Gastrocnemius medialis (tissue), 4 donors: Measurements from ENCODE around the gene TTC31.

Source experiments
- CTCF ChIP-seq, 5 experiments: fragments of 450-650 bp in 3 of 5; fragments of 200-600 bp in 2 of 5; sonication (generic) in 2 of 5; IDR thresholded peaks in 4 of 5; conservative IDR thresholded peaks in 1 of 5; 1 replicate in 4 of 5; 2 replicates in 1 of 5; pipeline ENCODE4 v1.5.1; 2016 to 2019; ENCODE audit warnings: antibody characterized with exemption in 5 of 5, mild to moderate bottlenecking in 3 of 5, moderate library complexity in 3 of 5
- POLR2A ChIP-seq, 2 donors: fragments of 450-650 bp; IDR thresholded peaks; one replicate each; pipeline ENCODE4 v1.6.1; 2017; ENCODE audit warnings: antibody characterized with exemption in 2 of 2, mild to moderate bottlenecking in 2 of 2, moderate library complexity in 2 of 2

GRCh38 chr2:74511104-74511989 lies 28.5 kb downstream of the TTC31 start:
- TF ChIP-seq CTCF (IDR thresholded peaks at IDR 0.05 in 4 of 5, conservative IDR thresholded peaks at IDR 0.05 in 1 of 5) (no peak), POLR2A (IDR thresholded peaks at IDR 0.05) (no peak)
